ENCODE measurements around the gene MFNG.
A peak's percentile ranks its signal among the peaks of the same experiment; 100 is the strongest.

The MFNG gene

DNA sequence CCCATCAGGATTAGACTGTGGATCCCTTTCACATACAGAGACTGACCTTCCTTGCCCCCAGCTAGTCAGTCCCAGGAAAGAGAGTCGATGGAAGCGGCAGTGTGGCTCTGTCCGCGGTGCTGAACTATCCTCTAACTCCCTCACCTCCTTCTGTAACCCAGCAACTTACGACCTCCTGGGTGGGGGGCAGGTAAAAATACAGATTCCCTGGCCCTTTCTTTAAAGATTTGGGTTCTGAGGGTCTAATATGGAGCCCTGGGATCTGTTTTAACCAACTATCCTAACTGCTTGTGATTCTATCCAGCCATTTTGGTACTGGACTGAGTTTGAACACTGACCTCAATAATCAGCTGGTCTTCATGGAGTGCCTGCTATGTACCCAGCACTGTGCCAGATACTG is 23.2 kb downstream of the MFNG start:
- TF ChIP-seq, protein P1, sequence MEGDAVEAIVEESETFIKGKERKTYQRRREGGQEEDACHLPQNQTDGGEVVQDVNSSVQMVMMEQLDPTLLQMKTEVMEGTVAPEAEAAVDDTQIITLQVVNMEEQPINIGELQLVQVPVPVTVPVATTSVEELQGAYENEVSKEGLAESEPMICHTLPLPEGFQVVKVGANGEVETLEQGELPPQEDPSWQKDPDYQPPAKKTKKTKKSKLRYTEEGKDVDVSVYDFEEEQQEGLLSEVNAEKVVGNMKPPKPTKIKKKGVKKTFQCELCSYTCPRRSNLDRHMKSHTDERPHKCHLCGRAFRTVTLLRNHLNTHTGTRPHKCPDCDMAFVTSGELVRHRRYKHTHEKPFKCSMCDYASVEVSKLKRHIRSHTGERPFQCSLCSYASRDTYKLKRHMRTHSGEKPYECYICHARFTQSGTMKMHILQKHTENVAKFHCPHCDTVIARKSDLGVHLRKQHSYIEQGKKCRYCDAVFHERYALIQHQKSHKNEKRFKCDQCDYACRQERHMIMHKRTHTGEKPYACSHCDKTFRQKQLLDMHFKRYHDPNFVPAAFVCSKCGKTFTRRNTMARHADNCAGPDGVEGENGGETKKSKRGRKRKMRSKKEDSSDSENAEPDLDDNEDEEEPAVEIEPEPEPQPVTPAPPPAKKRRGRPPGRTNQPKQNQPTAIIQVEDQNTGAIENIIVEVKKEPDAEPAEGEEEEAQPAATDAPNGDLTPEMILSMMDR (IDR thresholded peaks at IDR 0.05; ENCODE audit: insufficient read depth, low read depth, low read length, missing control alignments): no peak
- H3K4me3 ChIP-seq (ENCODE audit: low read length): no peak overlapping the region
- DNase-seq (ENCODE audit: low read depth): peak; percentile 52

DNA sequence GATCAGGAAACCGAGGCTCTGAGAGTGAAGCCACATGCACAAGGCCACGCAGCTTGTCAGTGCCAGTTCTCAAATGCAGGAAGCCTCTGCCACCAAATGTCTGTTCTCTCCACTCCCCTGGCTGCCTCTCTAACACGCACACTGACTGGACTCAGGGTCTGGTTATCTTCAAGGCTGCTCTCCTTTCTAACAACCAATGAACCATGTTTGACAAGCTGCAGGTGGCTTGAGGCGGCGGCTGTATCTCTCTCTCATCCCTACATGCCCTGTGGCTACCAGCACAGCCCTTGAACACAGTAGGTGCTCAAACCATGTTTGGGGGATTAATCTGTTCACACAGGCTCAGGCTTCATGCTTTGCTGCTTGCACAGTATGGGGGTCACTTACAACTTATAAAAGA is 23.7 kb downstream of the MFNG start:
- DNase-seq (ENCODE audit: low read depth): no peak
- H3K4me3 ChIP-seq (ENCODE audit: low read length): no peak overlapping the region
- TF ChIP-seq, protein P1 (IDR thresholded peaks at IDR 0.05; ENCODE audit: insufficient read depth, low read depth, low read length, missing control alignments): no peak

DNA sequence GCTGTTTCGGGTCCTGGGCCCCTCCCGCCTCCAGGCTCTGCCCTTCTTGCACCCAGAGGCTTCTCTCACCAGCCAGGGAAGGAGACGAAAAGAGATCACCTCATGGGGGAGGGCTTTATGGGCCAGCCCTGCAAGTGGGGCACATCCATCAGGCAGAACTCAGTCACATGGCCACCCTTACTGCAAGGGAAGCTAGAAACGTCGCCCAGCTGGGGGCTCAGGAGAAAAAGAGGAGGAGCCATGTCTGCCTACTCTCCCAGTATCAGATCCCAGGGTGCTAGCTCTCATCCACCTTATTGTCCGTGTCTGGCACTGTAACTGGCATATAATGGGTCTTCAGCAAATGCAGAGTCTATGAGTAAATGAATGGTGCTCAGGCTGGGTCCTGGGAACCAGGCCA is 24.2 kb downstream of the MFNG start:
- H3K4me3 ChIP-seq (ENCODE audit: low read length): no peak overlapping the region
- no peak for DNase-seq (ENCODE audit: low read depth)

DNA sequence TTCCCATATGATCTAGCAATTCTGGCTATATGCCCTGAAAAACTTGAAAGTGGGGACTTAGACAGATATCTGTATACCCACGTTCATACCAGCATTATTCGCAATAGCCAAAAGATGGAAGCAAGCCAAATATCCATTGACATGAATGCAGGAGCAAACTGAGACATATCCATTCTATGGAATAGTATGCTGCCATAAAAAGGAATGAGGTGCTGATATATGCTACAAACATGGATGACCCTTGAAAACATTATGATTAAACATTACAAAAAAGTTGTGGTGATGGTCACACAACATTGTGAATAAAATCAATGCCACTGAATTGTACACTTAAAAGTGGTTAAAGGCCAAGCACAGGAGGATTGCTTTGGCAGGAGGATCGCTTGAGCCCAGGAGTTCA is 25.5 kb downstream of the MFNG start:
- no peak overlapping the region for H3K4me3 ChIP-seq (ENCODE audit: low read length)
- no peak for DNase-seq (ENCODE audit: low read depth)
- TF ChIP-seq, protein P1 (IDR thresholded peaks at IDR 0.05; ENCODE audit: insufficient read depth, low read depth, low read length, missing control alignments): no peak

More for the DNA sequence above, 24.2 kb downstream of the MFNG start:
- TF ChIP-seq, protein P1 (IDR thresholded peaks at IDR 0.05; ENCODE audit: insufficient read depth, low read depth, low read length, missing control alignments): no peak

DNA sequence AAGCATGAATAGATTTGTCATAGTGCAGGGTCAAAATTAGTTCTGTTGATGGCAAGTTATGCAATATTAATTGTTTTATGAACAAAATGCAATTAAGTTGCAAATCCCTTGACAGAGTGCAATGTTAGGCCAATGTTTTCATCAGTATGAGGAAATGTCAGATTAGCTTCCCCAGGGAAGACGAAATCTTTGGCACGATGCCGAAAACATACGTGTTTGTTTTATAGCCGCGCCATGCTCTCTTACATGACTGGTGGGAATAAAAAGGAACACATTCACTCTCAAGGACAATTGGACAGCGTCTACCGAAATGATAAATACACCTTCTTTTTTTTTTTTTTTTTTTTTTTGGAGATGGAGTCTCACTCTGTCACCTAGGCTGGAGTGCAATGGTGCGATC is 27.0 kb downstream of the MFNG start:
- peak; percentile 17 for DNase-seq (ENCODE audit: low read depth)
- H3K4me3 ChIP-seq (ENCODE audit: low read length): no peak overlapping the region
- TF ChIP-seq, protein P1 (IDR thresholded peaks at IDR 0.05; ENCODE audit: insufficient read depth, low read depth, low read length, missing control alignments): no peak

DNA sequence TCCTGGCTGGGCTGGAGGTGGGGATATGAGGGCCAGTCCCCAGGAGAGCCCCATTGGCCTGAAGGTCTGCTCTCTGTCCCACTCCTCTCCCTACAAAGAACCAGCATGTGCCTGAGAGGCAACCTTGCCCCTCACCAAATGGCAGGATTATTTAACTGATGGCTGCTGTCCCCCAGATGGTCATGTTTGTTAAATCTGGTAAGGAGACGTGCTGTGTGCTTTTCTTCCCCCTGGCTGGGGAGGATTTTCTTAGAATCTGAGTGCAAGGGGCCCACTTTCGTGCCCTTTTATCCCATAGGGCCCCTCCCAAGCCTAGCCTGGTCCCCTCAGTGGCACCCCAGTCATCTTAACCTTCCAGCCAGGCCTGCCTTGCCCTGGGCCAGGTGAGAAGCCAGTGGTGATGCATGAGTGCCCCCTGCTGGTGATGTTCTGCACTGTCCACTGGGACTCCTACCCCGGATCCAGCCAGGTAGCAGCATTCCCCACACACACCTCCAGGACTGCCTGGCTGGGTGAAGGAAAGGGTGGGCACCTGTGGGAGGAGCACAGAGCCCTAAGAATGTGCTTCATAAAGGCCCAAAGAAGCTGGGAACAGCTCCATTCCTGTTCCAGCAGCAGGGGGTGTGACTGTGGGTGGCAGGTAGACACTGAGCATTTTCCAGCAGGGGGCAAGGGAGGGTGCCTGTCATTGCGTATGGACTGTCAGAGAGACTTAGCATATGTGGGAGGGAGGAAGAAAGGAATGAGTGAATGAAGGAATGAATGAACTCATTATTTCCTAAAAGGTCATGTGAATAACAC is 28.9 kb downstream of the MFNG start:
- H3K4me3 ChIP-seq (ENCODE audit: low read length): no peak overlapping the region
- peak; percentile 74 for DNase-seq (ENCODE audit: low read depth)
- TF ChIP-seq, protein P1 (IDR thresholded peaks at IDR 0.05; ENCODE audit: insufficient read depth, low read depth, low read length, missing control alignments): peak; percentile 96

DNA sequence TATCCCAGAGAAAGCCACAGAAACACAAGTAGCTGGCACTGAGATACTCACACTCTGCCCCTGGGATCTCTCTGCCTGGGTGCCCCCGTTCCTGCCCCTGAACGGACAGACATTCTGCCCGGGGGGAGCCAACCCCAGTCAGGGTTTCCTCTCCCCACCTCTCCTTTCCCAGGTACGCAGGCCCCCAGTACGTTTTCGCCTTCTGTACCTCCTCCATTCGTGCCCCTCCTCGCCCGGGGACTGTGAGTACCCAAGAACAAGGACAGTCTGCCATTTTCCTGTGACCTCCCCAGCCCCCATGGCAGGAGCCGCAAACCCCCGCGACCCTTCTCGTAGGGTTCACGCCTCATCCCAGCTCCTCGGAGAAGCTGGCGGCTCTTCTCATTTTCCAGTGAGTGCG is 29.8 kb downstream of the MFNG start:
- H3K4me3 ChIP-seq (ENCODE audit: low read length): no peak overlapping the region
- TF ChIP-seq, protein P1 (IDR thresholded peaks at IDR 0.05; ENCODE audit: insufficient read depth, low read depth, low read length, missing control alignments): no peak
- DNase-seq (ENCODE audit: low read depth): no peak
